HCT116 (cell line): Measurements from ENCODE around the gene CELSR3.

Experiments used
- CTCF ChIP-seq, 3 experiments: fragments of 200-600 bp in 1 of 3; sonication (generic) in 1 of 3; IDR thresholded peaks in 2 of 3; conservative IDR thresholded peaks in 1 of 3; 2 replicates each; pipeline ENCODE4 v1.5.1; 2012 to 2017; ENCODE audit warnings: low read depth in 2 of 3, low read length in 2 of 3, antibody characterized with exemption in 1 of 3, borderline replicate concordance in 1 of 3, control low read depth in 1 of 3, mild to moderate bottlenecking in 1 of 3, mixed read lengths in 1 of 3, mixed run types in 1 of 3, moderate library complexity in 1 of 3; ENCODE audit not compliant: insufficient read depth in 1 of 3
- RAD21 ChIP-seq: IDR thresholded peaks from 2 replicates; pipeline ENCODE4 v1.6.1; 2012; ENCODE audit warnings: low read depth, mild to moderate bottlenecking
- TCF7L2 ChIP-seq: IDR thresholded peaks from 2 replicates; pipeline ENCODE4 v1.7.0; 2011; ENCODE audit warnings: borderline replicate concordance, inconsistent platforms; ENCODE audit not compliant: insufficient read depth, insufficient read length; ENCODE audit errors: extremely low read depth

- no peak for TF ChIP-seq RAD21
- TF ChIP-seq CTCF (IDR thresholded peaks at IDR 0.05 in 2 of 3, conservative IDR thresholded peaks at IDR 0.05 in 1 of 3; ENCODE audit: borderline replicate concordance in 1 of 3, insufficient read depth in 1 of 3, low read depth in 2 of 3, low read length in 2 of 3): no peak
- no peak for TF ChIP-seq TCF7L2
Observed at GRCh38 chr3:48661501-48662144, 1.1 kb downstream of the CELSR3 start.
